NB4 (cell line): Measurements from ENCODE around the gene ASXL2.
"Not testable (repeated sequence)": the region's sequence is repeated elsewhere in the genome, so short reads cannot be mapped to it uniquely, and the experiment has no call there.

ENCODE experiments used
- TF ChIP-seq, protein P1 (sequence below): IDR thresholded peaks from one replicate; pipeline ENCODE4 v1.5.1; 2012; ENCODE audit warnings: low read depth, low read length
- TF ChIP-seq, protein P2 (sequence below): IDR thresholded peaks from 2 replicates; pipeline ENCODE4 v1.6.1; 2011; ENCODE audit warnings: low read depth, low read length

DNA sequence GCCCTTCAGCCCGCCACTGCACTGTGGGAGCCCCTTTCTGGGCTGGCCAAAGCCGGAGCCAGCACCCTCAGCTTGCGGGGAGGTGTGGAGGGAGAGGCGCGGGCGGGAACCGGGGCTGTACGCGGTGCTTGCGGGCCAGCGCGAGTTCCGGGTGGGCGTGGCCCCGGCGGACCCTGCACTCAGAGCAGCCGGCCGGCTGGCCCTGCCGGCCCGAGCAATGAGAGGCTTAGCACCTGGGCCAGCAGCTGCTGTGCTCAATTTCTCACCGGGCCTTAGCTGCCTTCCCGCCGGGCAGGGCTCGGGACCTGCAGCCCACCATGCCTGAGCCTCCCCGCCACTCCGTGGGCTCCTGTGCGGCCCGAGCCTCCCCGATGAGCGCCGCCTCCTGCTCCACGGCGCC lies 37.1 kb upstream of the ASXL2 start:
- TF ChIP-seq, protein P1, sequence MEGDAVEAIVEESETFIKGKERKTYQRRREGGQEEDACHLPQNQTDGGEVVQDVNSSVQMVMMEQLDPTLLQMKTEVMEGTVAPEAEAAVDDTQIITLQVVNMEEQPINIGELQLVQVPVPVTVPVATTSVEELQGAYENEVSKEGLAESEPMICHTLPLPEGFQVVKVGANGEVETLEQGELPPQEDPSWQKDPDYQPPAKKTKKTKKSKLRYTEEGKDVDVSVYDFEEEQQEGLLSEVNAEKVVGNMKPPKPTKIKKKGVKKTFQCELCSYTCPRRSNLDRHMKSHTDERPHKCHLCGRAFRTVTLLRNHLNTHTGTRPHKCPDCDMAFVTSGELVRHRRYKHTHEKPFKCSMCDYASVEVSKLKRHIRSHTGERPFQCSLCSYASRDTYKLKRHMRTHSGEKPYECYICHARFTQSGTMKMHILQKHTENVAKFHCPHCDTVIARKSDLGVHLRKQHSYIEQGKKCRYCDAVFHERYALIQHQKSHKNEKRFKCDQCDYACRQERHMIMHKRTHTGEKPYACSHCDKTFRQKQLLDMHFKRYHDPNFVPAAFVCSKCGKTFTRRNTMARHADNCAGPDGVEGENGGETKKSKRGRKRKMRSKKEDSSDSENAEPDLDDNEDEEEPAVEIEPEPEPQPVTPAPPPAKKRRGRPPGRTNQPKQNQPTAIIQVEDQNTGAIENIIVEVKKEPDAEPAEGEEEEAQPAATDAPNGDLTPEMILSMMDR = not testable (repeated sequence)
- TF ChIP-seq, protein P2, sequence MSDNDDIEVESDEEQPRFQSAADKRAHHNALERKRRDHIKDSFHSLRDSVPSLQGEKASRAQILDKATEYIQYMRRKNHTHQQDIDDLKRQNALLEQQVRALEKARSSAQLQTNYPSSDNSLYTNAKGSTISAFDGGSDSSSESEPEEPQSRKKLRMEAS = not testable (repeated sequence)
